ENCODE data around the gene PTPRN2. TPM values are rescaled to one million over a fixed set of nuclear protein-coding genes. Genes with fewer than 3 reads are reported as not detected.

Gene PTPRN2
- total and polyA plus RNA-seq, 2 of the 8 experiments (the other 6 are each of a cell fraction or from before 2014, with no cell fraction given) = 2.6 to 4.5 TPM

GRCh38 chr7:158543840-158544239, 43.8 kb downstream of the PTPRN2 start (continued):
- TF ChIP-seq, protein P1, sequence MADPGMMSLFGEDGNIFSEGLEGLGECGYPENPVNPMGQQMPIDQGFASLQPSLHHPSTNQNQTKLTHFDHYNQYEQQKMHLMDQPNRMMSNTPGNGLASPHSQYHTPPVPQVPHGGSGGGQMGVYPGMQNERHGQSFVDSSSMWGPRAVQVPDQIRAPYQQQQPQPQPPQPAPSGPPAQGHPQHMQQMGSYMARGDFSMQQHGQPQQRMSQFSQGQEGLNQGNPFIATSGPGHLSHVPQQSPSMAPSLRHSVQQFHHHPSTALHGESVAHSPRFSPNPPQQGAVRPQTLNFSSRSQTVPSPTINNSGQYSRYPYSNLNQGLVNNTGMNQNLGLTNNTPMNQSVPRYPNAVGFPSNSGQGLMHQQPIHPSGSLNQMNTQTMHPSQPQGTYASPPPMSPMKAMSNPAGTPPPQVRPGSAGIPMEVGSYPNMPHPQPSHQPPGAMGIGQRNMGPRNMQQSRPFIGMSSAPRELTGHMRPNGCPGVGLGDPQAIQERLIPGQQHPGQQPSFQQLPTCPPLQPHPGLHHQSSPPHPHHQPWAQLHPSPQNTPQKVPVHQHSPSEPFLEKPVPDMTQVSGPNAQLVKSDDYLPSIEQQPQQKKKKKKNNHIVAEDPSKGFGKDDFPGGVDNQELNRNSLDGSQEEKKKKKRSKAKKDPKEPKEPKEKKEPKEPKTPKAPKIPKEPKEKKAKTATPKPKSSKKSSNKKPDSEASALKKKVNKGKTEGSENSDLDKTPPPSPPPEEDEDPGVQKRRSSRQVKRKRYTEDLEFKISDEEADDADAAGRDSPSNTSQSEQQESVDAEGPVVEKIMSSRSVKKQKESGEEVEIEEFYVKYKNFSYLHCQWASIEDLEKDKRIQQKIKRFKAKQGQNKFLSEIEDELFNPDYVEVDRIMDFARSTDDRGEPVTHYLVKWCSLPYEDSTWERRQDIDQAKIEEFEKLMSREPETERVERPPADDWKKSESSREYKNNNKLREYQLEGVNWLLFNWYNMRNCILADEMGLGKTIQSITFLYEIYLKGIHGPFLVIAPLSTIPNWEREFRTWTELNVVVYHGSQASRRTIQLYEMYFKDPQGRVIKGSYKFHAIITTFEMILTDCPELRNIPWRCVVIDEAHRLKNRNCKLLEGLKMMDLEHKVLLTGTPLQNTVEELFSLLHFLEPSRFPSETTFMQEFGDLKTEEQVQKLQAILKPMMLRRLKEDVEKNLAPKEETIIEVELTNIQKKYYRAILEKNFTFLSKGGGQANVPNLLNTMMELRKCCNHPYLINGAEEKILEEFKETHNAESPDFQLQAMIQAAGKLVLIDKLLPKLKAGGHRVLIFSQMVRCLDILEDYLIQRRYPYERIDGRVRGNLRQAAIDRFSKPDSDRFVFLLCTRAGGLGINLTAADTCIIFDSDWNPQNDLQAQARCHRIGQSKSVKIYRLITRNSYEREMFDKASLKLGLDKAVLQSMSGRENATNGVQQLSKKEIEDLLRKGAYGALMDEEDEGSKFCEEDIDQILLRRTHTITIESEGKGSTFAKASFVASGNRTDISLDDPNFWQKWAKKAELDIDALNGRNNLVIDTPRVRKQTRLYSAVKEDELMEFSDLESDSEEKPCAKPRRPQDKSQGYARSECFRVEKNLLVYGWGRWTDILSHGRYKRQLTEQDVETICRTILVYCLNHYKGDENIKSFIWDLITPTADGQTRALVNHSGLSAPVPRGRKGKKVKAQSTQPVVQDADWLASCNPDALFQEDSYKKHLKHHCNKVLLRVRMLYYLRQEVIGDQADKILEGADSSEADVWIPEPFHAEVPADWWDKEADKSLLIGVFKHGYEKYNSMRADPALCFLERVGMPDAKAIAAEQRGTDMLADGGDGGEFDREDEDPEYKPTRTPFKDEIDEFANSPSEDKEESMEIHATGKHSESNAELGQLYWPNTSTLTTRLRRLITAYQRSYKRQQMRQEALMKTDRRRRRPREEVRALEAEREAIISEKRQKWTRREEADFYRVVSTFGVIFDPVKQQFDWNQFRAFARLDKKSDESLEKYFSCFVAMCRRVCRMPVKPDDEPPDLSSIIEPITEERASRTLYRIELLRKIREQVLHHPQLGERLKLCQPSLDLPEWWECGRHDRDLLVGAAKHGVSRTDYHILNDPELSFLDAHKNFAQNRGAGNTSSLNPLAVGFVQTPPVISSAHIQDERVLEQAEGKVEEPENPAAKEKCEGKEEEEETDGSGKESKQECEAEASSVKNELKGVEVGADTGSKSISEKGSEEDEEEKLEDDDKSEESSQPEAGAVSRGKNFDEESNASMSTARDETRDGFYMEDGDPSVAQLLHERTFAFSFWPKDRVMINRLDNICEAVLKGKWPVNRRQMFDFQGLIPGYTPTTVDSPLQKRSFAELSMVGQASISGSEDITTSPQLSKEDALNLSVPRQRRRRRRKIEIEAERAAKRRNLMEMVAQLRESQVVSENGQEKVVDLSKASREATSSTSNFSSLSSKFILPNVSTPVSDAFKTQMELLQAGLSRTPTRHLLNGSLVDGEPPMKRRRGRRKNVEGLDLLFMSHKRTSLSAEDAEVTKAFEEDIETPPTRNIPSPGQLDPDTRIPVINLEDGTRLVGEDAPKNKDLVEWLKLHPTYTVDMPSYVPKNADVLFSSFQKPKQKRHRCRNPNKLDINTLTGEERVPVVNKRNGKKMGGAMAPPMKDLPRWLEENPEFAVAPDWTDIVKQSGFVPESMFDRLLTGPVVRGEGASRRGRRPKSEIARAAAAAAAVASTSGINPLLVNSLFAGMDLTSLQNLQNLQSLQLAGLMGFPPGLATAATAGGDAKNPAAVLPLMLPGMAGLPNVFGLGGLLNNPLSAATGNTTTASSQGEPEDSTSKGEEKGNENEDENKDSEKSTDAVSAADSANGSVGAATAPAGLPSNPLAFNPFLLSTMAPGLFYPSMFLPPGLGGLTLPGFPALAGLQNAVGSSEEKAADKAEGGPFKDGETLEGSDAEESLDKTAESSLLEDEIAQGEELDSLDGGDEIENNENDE (IDR thresholded peaks at IDR 0.05; ENCODE audit: insufficient replicate concordance, low read length) = no peak
- TF ChIP-seq HDAC6 (IDR thresholded peaks at IDR 0.05; ENCODE audit: low read depth, low read length) (no peak), TAF1 (IDR thresholded peaks at IDR 0.05; ENCODE audit: low read depth, low read length) (no peak), ATF3 (IDR thresholded peaks at IDR 0.05; ENCODE audit: insufficient read depth, low read depth, low read length) (no peak), RNF2 (IDR thresholded peaks at IDR 0.05; ENCODE audit: borderline replicate concordance, low read depth, low read length, missing control alignments, poor library complexity, severe bottlenecking) (no peak), SAP30 (IDR thresholded peaks at IDR 0.05; ENCODE audit: insufficient read depth, insufficient replicate concordance, low read length) (no peak), CBX5 (IDR thresholded peaks at IDR 0.05; ENCODE audit: low read depth, low read length) (no peak)

Measured in H1 (cell line).